ENCODE measurements around the gene FBXO7. TPM values are rescaled to one million over a fixed set of nuclear protein-coding genes. Genes with fewer than 3 reads are reported as not detected.
A peak's percentile ranks its signal among the peaks of the same experiment; 100 is the strongest.

FBXO7 gene
- total RNA-seq, 1 donor from 2014 or later = 105 TPM

GRCh38 chr22:32517921-32518320 is 43.3 kb downstream of the FBXO7 start:
- Histone ChIP-seq H3K27me3 (ENCODE audit: control insufficient read depth, insufficient read depth, low read length) (no peaks in the 10 kb centered on the region), H3K36me3 (ENCODE audit: control insufficient read depth, insufficient read depth, low read length) (no peaks in the 10 kb centered on the region)

GRCh38 chr22:32518381-32518780 is 43.8 kb downstream of the FBXO7 start:
- no peak overlapping the region for H3K4me3 ChIP-seq (ENCODE audit: low read depth, low read length)
- H3K36me3 ChIP-seq (ENCODE audit: control insufficient read depth, insufficient read depth, low read length) = no peaks in the 10 kb centered on the region
- DNase-seq (ENCODE audit: low read depth) = no peak
- no peak for TF ChIP-seq CTCF (IDR thresholded peaks at IDR 0.05; ENCODE audit: insufficient read depth, low read length, poor library complexity, severe bottlenecking)
- H3K27me3 ChIP-seq (ENCODE audit: control insufficient read depth, insufficient read depth, low read length) = no peaks in the 10 kb centered on the region

More at GRCh38 chr22:32517921-32518320, 43.3 kb downstream of the FBXO7 start:
- TF ChIP-seq CTCF (IDR thresholded peaks at IDR 0.05; ENCODE audit: insufficient read depth, low read length, poor library complexity, severe bottlenecking) = no peak
- DNase-seq (ENCODE audit: low read depth) = no peak
- H3K4me3 ChIP-seq (ENCODE audit: low read depth, low read length) = no peak overlapping the region

- Histone ChIP-seq H3K36me3 (ENCODE audit: control insufficient read depth, insufficient read depth, low read length) (no peaks in the 10 kb centered on the region), H3K27me3 (ENCODE audit: control insufficient read depth, insufficient read depth, low read length) (no peaks in the 10 kb centered on the region), H3K4me3 (ENCODE audit: low read depth, low read length) (no peak overlapping the region)
- DNase-seq (ENCODE audit: low read depth) = no peak
- peak; percentile 34 for TF ChIP-seq CTCF (IDR thresholded peaks at IDR 0.05; ENCODE audit: insufficient read depth, low read length, poor library complexity, severe bottlenecking)
These were observed 44.2 kb downstream of the FBXO7 start for GRCh38 chr22:32518848-32519247.

- no peak overlapping the region for H3K4me3 ChIP-seq (ENCODE audit: low read depth, low read length)
- no peak for TF ChIP-seq CTCF (IDR thresholded peaks at IDR 0.05; ENCODE audit: insufficient read depth, low read length, poor library complexity, severe bottlenecking)
- DNase-seq (ENCODE audit: low read depth) = no peak
- H3K36me3 ChIP-seq (ENCODE audit: control insufficient read depth, insufficient read depth, low read length) = no peaks in the 10 kb centered on the region
- no peaks in the 10 kb centered on the region for H3K27me3 ChIP-seq (ENCODE audit: control insufficient read depth, insufficient read depth, low read length)
These were observed 46.0 kb downstream of the FBXO7 start for GRCh38 chr22:32520612-32521011.

- H3K4me3 ChIP-seq (ENCODE audit: low read depth, low read length) = no peak overlapping the region
- H3K27me3 ChIP-seq (ENCODE audit: control insufficient read depth, insufficient read depth, low read length) = no peaks in the 10 kb centered on the region
- H3K36me3 ChIP-seq (ENCODE audit: control insufficient read depth, insufficient read depth, low read length) = no peaks in the 10 kb centered on the region
- no peak for TF ChIP-seq CTCF (IDR thresholded peaks at IDR 0.05; ENCODE audit: insufficient read depth, low read length, poor library complexity, severe bottlenecking)
- DNase-seq (ENCODE audit: low read depth) = no peak
These were observed 47.6 kb downstream of the FBXO7 start for GRCh38 chr22:32522237-32522636.

- Histone ChIP-seq H3K36me3 (ENCODE audit: control insufficient read depth, insufficient read depth, low read length) (no peaks in the 10 kb centered on the region), H3K4me3 (ENCODE audit: low read depth, low read length) (no peak overlapping the region), H3K27me3 (ENCODE audit: control insufficient read depth, insufficient read depth, low read length) (no peaks in the 10 kb centered on the region)
- DNase-seq (ENCODE audit: low read depth) = no peak
- no peak for TF ChIP-seq CTCF (IDR thresholded peaks at IDR 0.05; ENCODE audit: insufficient read depth, low read length, poor library complexity, severe bottlenecking)
These were observed 53.1 kb downstream of the FBXO7 start for GRCh38 chr22:32527756-32528155.
